Measurements from ENCODE around the gene SPINT1. TPM values are rescaled to one million over a fixed set of nuclear protein-coding genes. Genes with fewer than 3 reads are reported as not detected.
A peak's percentile ranks its signal among the peaks of the same experiment; 100 is the strongest.

The SPINT1 gene
- total and polyA plus RNA-seq, 2 experiments from 2014 or later = 197 to 252 TPM

DNA sequence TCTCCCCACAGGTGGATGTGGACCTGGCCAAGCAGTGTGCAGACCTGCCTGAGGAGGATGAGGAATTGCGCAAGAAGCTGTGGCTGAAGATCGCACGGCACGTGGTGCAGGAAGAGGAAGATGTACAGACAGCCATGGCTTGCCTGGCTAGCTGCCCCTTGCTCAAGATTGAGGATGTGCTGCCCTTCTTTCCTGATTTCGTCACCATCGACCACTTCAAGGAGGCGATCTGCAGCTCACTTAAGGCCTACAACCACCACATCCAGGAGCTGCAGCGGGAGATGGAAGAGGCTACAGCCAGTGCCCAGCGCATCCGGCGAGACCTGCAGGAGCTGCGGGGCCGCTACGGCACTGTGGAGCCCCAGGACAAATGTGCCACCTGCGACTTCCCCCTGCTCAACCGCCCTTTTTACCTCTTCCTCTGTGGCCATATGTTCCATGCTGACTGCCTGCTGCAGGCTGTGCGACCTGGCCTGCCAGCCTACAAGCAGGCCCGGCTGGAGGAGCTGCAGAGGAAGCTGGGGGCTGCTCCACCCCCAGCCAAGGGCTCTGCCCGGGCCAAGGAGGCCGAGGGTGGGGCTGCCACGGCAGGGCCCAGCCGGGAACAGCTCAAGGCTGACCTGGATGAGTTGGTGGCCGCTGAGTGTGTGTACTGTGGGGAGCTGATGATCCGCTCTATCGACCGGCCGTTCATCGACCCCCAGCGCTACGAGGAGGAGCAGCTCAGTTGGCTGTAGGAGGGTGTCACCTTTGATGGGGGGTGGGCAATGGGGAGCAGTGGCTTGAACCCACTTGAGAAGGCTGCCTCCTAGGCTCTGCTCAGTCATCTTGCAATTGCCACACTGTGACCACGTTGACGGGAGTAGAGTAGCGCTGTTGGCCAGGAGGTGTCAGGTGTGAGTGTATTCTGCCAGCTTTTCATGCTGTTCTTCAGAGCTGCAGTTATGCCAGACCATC lies 59.0 kb downstream of the SPINT1 start:
- Histone ChIP-seq H3K9me2 (replicated peaks; ENCODE audit: insufficient read depth) (no peaks in the 10 kb centered on the region), H3K27me3 (no peaks in the 10 kb centered on the region), H3K36me3 (replicated peaks; ENCODE audit: insufficient read depth, low read depth) (no peaks in the 10 kb centered on the region), H3K79me2 (peaks cover 20% of the 10 kb centered on the region), H3K4me1 (ENCODE audit: insufficient read depth) (peaks cover 22% of the 10 kb centered on the region), H3K4me3 (no peak overlapping the region), H3K27ac (no peak overlapping the region), H3K4me2 (no peak overlapping the region), H4K20me1 (ENCODE audit: insufficient read depth, poor library complexity, severe bottlenecking) (peaks cover 23% of the 10 kb centered on the region), H3K9me3 (ENCODE audit: low read depth) (no peaks in the 10 kb centered on the region), H2AFZ (no peak overlapping the region)
- TF ChIP-seq EZH2 (IDR thresholded peaks at IDR 0.05; ENCODE audit: borderline replicate concordance) (no peak), EZH2phosphoT487 (IDR thresholded peaks at IDR 0.05; ENCODE audit: low read depth, severe bottlenecking, unreplicated experiment) (no peak)
- TF ChIP-seq, protein P1, sequence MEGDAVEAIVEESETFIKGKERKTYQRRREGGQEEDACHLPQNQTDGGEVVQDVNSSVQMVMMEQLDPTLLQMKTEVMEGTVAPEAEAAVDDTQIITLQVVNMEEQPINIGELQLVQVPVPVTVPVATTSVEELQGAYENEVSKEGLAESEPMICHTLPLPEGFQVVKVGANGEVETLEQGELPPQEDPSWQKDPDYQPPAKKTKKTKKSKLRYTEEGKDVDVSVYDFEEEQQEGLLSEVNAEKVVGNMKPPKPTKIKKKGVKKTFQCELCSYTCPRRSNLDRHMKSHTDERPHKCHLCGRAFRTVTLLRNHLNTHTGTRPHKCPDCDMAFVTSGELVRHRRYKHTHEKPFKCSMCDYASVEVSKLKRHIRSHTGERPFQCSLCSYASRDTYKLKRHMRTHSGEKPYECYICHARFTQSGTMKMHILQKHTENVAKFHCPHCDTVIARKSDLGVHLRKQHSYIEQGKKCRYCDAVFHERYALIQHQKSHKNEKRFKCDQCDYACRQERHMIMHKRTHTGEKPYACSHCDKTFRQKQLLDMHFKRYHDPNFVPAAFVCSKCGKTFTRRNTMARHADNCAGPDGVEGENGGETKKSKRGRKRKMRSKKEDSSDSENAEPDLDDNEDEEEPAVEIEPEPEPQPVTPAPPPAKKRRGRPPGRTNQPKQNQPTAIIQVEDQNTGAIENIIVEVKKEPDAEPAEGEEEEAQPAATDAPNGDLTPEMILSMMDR (IDR thresholded peaks at IDR 0.05; ENCODE audit: poor library complexity) = no peak
- DNase-seq (ENCODE audit: low spot score) = no peak
- 92% methylated on average over 33 of the region's 33 CpGs for WGBS (ENCODE audit: low lambda C conversion rate, missing lambda C conversion rate)

DNA sequence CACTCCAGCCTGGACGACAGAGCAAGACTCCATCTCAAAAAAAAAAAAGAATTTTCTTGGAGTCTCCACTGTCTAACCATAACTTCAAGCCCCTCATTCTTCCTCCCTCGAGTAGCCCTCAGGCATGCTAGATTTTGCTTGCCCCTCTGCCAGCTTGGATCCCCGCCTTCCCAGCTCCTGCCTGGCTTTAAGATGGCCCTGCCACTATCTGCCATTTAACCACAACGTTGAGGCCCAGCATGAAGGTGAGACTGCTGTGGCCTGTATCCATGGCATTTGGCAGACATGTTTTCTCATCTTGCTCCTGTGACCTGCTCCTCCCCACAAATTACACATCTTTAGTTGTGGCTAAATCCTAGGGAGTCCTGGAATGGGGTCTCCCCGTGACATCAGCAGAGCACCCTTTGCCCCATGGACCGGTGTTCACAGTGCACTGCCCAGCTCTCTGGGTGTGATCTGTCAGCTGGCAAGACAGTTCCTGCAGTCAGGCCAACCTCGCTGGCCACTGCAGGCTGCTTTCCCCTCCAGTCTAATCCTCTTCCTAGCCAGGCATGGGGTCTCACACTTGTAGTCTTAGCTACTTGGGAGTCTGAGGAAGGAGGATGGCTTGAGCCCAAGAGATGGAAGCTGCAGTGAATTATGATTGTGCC lies 60.8 kb downstream of the SPINT1 start:
- peaks cover 32% of the 10 kb centered on the region for H3K4me1 ChIP-seq (ENCODE audit: insufficient read depth)
- no peaks in the 10 kb centered on the region for H3K9me2 ChIP-seq (replicated peaks; ENCODE audit: insufficient read depth)
- no peak for TF ChIP-seq EZH2 (IDR thresholded peaks at IDR 0.05; ENCODE audit: borderline replicate concordance)
- TF ChIP-seq, protein P1 (IDR thresholded peaks at IDR 0.05; ENCODE audit: poor library complexity) = no peak
- TF ChIP-seq EZH2phosphoT487 (IDR thresholded peaks at IDR 0.05; ENCODE audit: low read depth, severe bottlenecking, unreplicated experiment) = no peak
- 83% methylated on average over 7 of the region's 7 CpGs for WGBS (ENCODE audit: low lambda C conversion rate, missing lambda C conversion rate)
- no peaks in the 10 kb centered on the region for H3K27me3 ChIP-seq
- DNase-seq (ENCODE audit: low spot score) = no peak
- H3K4me2 ChIP-seq = no peak overlapping the region
- H3K4me3 ChIP-seq = no peak overlapping the region
- no peaks in the 10 kb centered on the region for H3K36me3 ChIP-seq (replicated peaks; ENCODE audit: insufficient read depth, low read depth)
- H3K27ac ChIP-seq = no peak overlapping the region
- peaks cover 23% of the 10 kb centered on the region for H4K20me1 ChIP-seq (ENCODE audit: insufficient read depth, poor library complexity, severe bottlenecking)
- H3K9me3 ChIP-seq (ENCODE audit: low read depth) = no peaks in the 10 kb centered on the region
- H2AFZ ChIP-seq = no peak overlapping the region
- peaks cover 12% of the 10 kb centered on the region for H3K79me2 ChIP-seq

DNA sequence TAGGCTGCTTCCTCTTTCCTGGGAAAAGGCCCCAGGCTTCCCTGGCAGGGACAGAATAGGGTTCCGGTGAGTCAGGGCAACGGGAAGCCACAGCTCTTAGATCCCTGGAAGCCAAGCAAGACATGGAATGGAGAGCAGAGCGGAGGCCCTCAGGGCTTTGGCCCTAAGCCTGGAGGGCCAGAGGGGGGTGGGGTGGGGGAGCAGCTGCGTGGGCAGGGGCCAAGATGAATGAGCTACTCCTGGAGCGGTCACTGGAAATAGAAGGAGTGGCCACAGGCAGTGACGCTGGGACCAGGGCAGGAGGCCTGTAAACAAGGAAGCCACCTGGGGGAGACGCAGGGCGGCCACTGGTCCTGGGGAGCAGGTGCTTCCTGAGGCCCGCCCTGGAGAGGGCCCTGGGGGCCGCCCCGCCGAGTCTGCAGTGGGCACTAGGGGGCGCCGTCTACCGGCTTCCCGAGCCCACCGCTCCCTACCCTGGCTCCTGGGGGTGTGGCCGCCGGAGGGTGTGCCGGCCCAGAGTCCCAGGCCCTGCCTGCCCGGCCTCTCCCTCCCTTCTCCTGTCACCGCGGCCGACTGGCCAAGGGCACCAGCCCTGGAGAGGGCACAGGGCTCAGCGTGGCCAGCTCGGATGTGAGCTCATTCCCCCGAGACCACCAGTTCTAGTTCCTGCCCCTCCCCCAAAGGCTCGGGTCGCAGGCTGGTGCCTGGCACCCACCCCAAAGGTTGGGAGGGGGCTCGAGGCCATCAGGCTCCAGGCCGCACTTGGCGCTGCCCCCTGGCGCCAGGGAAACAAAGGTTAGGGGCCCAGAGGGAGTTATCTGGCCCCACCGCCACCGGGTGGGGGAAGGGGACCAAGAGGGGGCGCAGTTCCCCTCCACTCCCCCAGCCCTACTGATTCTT lies 62.5 kb downstream of the SPINT1 start:
- Histone ChIP-seq H3K27ac (peak overlapping the region; percentile 89), H3K4me3 (no peak overlapping the region), H3K79me2 (peaks cover 5% of the 10 kb centered on the region)

More for the DNA sequence above, 62.5 kb downstream of the SPINT1 start:
- no peaks in the 10 kb centered on the region for H3K9me3 ChIP-seq (ENCODE audit: low read depth)
- H4K20me1 ChIP-seq (ENCODE audit: insufficient read depth, poor library complexity, severe bottlenecking) = peaks cover 16% of the 10 kb centered on the region
- no peaks in the 10 kb centered on the region for H3K36me3 ChIP-seq (replicated peaks; ENCODE audit: insufficient read depth, low read depth)
- WGBS (ENCODE audit: low lambda C conversion rate, missing lambda C conversion rate) = 17% methylated on average over 18 of the region's 36 CpGs
- H3K4me1 ChIP-seq (ENCODE audit: insufficient read depth) = peaks cover 48% of the 10 kb centered on the region
- H3K9me2 ChIP-seq (replicated peaks; ENCODE audit: insufficient read depth) = no peaks in the 10 kb centered on the region
- peak overlapping the region; percentile 95 for H3K4me2 ChIP-seq
- TF ChIP-seq, protein P1 (IDR thresholded peaks at IDR 0.05; ENCODE audit: poor library complexity) = peak; percentile 84
- TF ChIP-seq EZH2 (IDR thresholded peaks at IDR 0.05; ENCODE audit: borderline replicate concordance) = no peak
- H2AFZ ChIP-seq = peak overlapping the region; percentile 69
- DNase-seq (ENCODE audit: low spot score) = peak; percentile 94
- no peaks in the 10 kb centered on the region for H3K27me3 ChIP-seq

All from hepatocyte (in vitro differentiated cells).